Panc1 (cell line): ENCODE measurements around the gene ERF. TPM values are rescaled to one million over a fixed set of nuclear protein-coding genes. Genes with fewer than 3 reads are reported as not detected.

ENCODE experiments used
- ATAC-seq: fragments of 200-7000 bp; cut with Tn5 transposase; 2 replicates; pipeline ENCODE4 v1.9.1; 2020; ENCODE audit warnings: mild to moderate bottlenecking, moderate library complexity
- Bru-seq: library from RNA; stranded (reverse); fragments of 400-500 nt; gene quantifications from one replicate; lab custom pipeline; 2021; lab: Mats Ljungman, UMichigan
- BruChase-seq, 2 experiments: library from RNA; stranded (reverse); fragments of 400-500 nt; gene quantifications; one replicate each; lab custom pipeline; 2021; lab: Mats Ljungman, UMichigan
- BruUV-seq: library from RNA; stranded (reverse); fragments of 400-500 nt; replicated peaks from 2 replicates; lab custom pipeline; 2021; lab: Mats Ljungman, UMichigan
- CTCF ChIA-PET: fragments of 300-600 bp; sonication (Branson Sonifier 250); formaldehyde crosslinking; loops from one replicate; lab custom pipeline; 2022; ENCODE audit warnings: antibody characterized with exemption; lab: Charles Lee
- POLR2A ChIA-PET: fragments of 300-600 bp; sonication (Branson Sonifier 250); formaldehyde crosslinking; loops from one replicate; lab custom pipeline; 2022; ENCODE audit warnings: antibody characterized with exemption; lab: Charles Lee
- DNase-seq: peaks from one replicate; pipeline ENCODE4 v3.0.0-alpha.2; 2010; ENCODE audit warnings: low read depth, low spot score
- H3K27ac ChIP-seq: 2 replicates; pipeline ENCODE4 v1.5.1; 2011; ENCODE audit warnings: mild to moderate bottlenecking, low read length, inconsistent platforms
- H3K27me3 ChIP-seq: fragments of 200-500 bp; sonication (Bioruptor generic); 2 replicates; pipeline ENCODE4 v1.6.0; 2014; ENCODE audit warnings: low read length, inconsistent platforms; ENCODE audit not compliant: control insufficient read depth, insufficient read depth
- H3K36me3 ChIP-seq: fragments of 200-500 bp; sonication (Bioruptor generic); 2 replicates; pipeline ENCODE4 v1.5.1; 2014; ENCODE audit warnings: inconsistent platforms, mild to moderate bottlenecking, low read length, moderate library complexity; ENCODE audit not compliant: control insufficient read depth, insufficient read depth
- H3K4me1 ChIP-seq: 2 replicates; pipeline ENCODE4 v1.5.1; 2011; ENCODE audit warnings: inconsistent platforms, mild to moderate bottlenecking, low read length, moderate library complexity; ENCODE audit not compliant: control insufficient read depth, insufficient read depth
- H3K4me3 ChIP-seq, 2 experiments: 2 replicates each; pipeline ENCODE4 v1.5.1; 2011 to 2012; ENCODE audit warnings: low read depth in 2 of 2, low read length in 2 of 2, mild to moderate bottlenecking in 2 of 2, inconsistent platforms in 1 of 2, moderate library complexity in 1 of 2
- H3K9me3 ChIP-seq: fragments of 200-500 bp; sonication (Bioruptor generic); 2 replicates; pipeline ENCODE4 v1.5.1; 2014; ENCODE audit warnings: low read depth, mild to moderate bottlenecking, inconsistent platforms, low read length, moderate library complexity; ENCODE audit not compliant: control insufficient read depth, insufficient read depth
- CTCF ChIP-seq: fragments of 450-650 bp; IDR thresholded peaks from 2 replicates; pipeline ENCODE4 v1.5.1; 2017; ENCODE audit warnings: mild to moderate bottlenecking
- POLR2AphosphoS5 ChIP-seq: IDR thresholded peaks from 2 replicates; pipeline ENCODE4 v1.6.1; 2012; ENCODE audit warnings: mild to moderate bottlenecking, low read depth, low read length, moderate library complexity
- REST ChIP-seq, 2 experiments: IDR thresholded peaks; 2 replicates each; pipeline ENCODE4 v1.6.1; 2011 to 2012; ENCODE audit warnings: low read depth in 2 of 2, control low read depth in 1 of 2, low read length in 1 of 2, mild to moderate bottlenecking in 1 of 2, moderate library complexity in 1 of 2; ENCODE audit not compliant: insufficient read depth in 1 of 2
- SIN3A ChIP-seq: IDR thresholded peaks from 2 replicates; pipeline ENCODE4 v1.6.1; 2012; ENCODE audit warnings: low read depth, mild to moderate bottlenecking, low read length, moderate library complexity, borderline replicate concordance; ENCODE audit not compliant: insufficient read depth
- TCF7L2 ChIP-seq: IDR thresholded peaks from 2 replicates; pipeline ENCODE4 v1.6.1; 2011; ENCODE audit warnings: mild to moderate bottlenecking, low read depth, low read length, inconsistent platforms
- in situ Hi-C: cut with HindIII; loops from 2 replicates; pipeline ENCODE4 v1.10.0; 2016; ENCODE audit warnings: low sequenced_read_pairs, low pct_unique_long_range_greater_than_20kb
- intact Hi-C: fragments of 100-400 bp; cut with micrococcal nuclease; formaldehyde crosslinking; loops from one replicate; pipeline ENCODE4 v1.10.0; 2022; ENCODE audit not compliant: unreplicated experiment
- long read RNA-seq: library from polyadenylated mRNA; unstranded; transcript quantifications from one replicate; pipeline ENCODE4 v2.0.0, GENCODE V29; 2021; ENCODE audit not compliant: unreplicated experiment
- polyA plus RNA-seq: library from polyadenylated mRNA; unstranded; fragments of >200 nt; gene quantifications from one replicate; pipeline ENCODE4 v1.2.1, GENCODE V29; 2012; ENCODE audit warnings: missing spikeins; ENCODE audit not compliant: insufficient read length
- total RNA-seq: library from RNA; stranded (reverse); gene quantifications from one replicate; pipeline ENCODE4 v1.2.1, GENCODE V29; 2021; ENCODE audit not compliant: unreplicated experiment

The ERF gene
- total RNA-seq (85.7 TPM), Bru-seq, nascent RNA (percentile 75 among the genes with signal in this experiment), BruChase-seq, experiment 1, labeled RNA remaining after a 2-hour chase (percentile 98 among the genes with signal in this experiment), BruChase-seq, experiment 2, labeled RNA remaining after a 6-hour chase (percentile 92 among the genes with signal in this experiment)
- 70.6 TPM for polyA plus RNA-seq
- long read RNA-seq, partial matches to known transcripts: 1 of 4 reads
- long read RNA-seq, other reads (novel, unspliced or antisense): 2 of 4 reads

DNA sequence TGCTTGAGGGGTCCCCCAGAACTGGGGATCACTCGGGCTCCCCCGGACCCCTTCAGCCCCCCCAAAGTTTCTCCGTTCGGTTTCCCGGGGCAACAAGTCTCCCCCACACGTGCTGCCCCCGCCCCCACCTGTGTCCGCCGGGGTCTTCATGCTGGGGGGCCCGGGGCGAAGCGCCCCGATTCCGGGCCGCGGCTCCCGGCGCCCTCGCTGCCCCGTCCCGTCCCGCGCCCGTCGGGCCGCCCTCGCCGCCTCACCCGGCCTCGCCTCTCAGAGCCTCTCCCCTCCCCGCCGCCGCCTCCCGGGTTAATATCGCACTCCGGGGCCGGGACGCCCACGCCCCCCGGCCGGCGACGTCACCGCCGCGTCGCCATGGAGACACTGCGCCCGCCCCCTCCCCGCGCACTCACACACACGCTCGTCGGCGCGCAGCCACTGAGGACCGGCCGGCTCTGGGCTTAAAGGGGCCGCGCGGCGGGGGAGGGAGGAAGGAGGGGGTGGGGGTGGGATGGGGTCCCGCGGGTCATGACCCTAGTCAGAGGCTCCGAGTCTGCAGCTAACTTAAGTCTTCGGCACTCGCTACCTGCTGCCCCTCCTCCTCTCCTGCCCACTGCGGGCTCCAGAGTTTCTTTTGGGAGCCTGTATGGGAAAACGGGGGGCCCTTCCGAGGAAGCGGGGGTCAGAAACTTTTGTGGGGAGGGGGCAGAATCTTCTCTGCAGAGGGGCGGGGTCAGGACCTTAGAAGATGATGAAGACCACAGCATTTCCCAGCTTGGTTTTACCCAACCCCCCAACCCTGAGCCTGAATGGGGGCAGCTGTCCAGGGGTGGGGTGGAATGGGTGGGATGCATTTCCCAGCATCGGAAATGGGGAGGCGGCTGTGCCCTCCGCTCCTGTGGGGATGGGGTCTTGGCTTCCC lies at the start of gene ERF:
Gene ERF (minus strand): TSS at position 279 of the 916 bp plus-strand sequence. CDS start 129 bp downstream, at position 150.
- peaks cover 21% of the 10 kb centered on the region for H3K4me1 ChIP-seq
- peak; percentile 78 for ATAC-seq
- no TSS peak for BruUV-seq
- DNase-seq: no peak
- intact Hi-C loops (no loop called here), in situ Hi-C loops (no loop called here)
- H3K27me3 ChIP-seq: no peaks in the 10 kb centered on the region
- ChIA-PET CTCF (no interaction called here), POLR2A (no interaction called here)
- peak within 1 kb of the TSS; percentile 72 to 82 for H3K4me3 ChIP-seq
- no peak for TF ChIP-seq TCF7L2
- peak; percentile 26; the same call in 1 of the 2 replicates for TF ChIP-seq SIN3A
- peak within 1 kb of the TSS; percentile 84 for H3K27ac ChIP-seq
- H3K36me3 ChIP-seq: no peaks in the 10 kb centered on the region; the same call in 1 of the 2 replicates
- H3K9me3 ChIP-seq: no peaks in the 10 kb centered on the region

DNA sequence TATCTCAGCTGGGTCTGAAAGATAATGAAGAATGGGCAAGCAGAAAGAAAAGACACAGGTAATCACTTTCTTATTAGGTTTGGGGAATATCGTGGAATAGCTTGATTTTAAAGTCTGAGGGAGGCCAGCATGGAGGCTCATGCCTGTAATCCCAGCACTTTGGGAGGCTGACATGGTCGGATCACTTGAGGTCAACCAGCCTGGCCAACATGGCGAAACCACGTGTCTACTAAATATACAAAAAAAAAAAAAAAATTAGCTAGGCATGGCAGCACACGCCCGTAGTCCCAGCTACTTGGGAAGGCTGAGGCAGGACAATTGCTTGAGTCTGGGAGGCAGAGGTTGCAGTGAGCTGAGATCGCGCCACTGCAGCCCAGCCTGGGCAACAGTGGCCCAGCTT lies 48.9 kb upstream of the ERF start:
- in situ Hi-C loops (no loop called here), intact Hi-C loops (no loop called here)
- no peak overlapping the region for H3K4me3 ChIP-seq
- no TSS peak for BruUV-seq
- no peak overlapping the region for H3K27ac ChIP-seq
- no peaks in the 10 kb centered on the region for H3K9me3 ChIP-seq
- no peaks in the 10 kb centered on the region for H3K27me3 ChIP-seq
- ChIA-PET POLR2A (interaction anchor here (1.0 kb wide), 1 partner anchor 12 kb away, joined by 7 read pairs; no protein-coding TSS in a partner anchor), CTCF (no interaction called here)
- no peak for DNase-seq
- ATAC-seq: no peak
- H3K36me3 ChIP-seq: no peaks in the 10 kb centered on the region; the same call in 1 of the 2 replicates
- peaks cover 13% of the 10 kb centered on the region for H3K4me1 ChIP-seq
- no peak for TF ChIP-seq TCF7L2
- no peak for TF ChIP-seq REST (IDR thresholded peaks at IDR 0.05; ENCODE audit: insufficient read depth in 1 of 2, low read depth in 2 of 2, low read length in 1 of 2)
- TF ChIP-seq POLR2AphosphoS5: no peak
- TF ChIP-seq SIN3A: no peak
- no peak for TF ChIP-seq CTCF
